NCI-H1092 (cell line): ENCODE measurements around the gene H2AZ2.
A peak's percentile ranks its signal among the peaks of the same experiment; 100 is the strongest.
"Not testable (repeated sequence)": the region's sequence is repeated elsewhere in the genome, so short reads cannot be mapped to it uniquely, and the experiment has no call there.

ENCODE experiments used
- DNase-seq: peaks from one replicate; lab custom pipeline; 2025; lab: John Stamatoyannopoulos, UW

Gene H2AZ2

DNA sequence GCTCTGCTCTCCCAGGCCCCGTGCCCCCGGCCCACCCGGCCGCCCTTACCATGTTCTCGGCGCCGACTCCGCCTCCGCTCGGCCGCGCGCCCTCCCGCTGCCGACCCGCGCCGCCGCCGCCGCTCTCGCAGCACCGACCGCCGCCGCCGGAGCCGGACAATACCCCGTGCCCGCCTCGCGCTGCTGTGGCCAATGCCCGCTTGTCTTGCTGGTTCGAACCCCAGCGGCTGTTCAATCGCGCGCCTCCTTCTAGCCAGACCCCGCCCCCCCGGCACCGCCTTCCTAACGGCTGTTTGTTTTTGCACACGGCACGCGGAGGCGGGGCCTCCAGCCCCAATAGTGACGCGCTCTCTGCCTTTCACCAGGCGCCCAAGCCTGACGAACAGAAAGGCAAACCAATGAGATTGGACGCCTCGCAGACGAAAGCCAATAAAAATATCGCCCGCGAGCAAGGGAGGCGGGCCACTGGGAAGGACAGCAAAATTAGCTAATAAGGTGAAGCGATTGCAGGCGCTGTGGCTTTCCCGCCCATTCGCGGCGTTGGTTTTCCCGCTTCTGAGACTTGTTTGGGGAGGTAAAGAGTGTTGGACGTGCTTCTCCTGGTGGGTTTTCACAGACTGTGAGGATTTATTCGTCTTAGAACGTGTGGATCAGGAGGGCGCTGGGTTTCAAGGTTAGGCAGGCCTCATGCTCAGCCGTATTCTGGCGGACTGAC, at the start of gene H2AZ2:
H2AZ2 (minus strand) TSS at position 168 of the 715 bp plus-strand sequence; CDS start at position 52, 116 bp downstream.
- DNase-seq = peak; percentile 100

DNA sequence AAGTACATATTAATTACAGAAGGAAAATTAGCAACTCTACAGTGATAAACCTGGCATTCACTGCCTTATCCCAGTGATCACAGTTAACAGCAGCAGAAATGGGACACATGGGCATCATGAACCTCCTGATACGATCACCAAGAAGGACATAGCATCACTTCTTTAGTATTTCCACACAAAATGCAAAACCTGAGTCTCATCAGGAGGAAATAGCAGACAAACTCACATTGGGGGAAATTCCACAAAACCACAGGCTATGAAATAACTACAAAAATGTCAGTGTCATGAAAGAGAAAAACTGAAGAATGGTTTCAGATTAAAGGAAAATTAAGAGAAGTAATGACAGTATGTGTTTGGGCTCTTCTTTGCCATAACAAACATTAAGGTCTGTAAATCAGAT, 49.4 kb upstream of the H2AZ2 start:
- DNase-seq = no peak

DNA sequence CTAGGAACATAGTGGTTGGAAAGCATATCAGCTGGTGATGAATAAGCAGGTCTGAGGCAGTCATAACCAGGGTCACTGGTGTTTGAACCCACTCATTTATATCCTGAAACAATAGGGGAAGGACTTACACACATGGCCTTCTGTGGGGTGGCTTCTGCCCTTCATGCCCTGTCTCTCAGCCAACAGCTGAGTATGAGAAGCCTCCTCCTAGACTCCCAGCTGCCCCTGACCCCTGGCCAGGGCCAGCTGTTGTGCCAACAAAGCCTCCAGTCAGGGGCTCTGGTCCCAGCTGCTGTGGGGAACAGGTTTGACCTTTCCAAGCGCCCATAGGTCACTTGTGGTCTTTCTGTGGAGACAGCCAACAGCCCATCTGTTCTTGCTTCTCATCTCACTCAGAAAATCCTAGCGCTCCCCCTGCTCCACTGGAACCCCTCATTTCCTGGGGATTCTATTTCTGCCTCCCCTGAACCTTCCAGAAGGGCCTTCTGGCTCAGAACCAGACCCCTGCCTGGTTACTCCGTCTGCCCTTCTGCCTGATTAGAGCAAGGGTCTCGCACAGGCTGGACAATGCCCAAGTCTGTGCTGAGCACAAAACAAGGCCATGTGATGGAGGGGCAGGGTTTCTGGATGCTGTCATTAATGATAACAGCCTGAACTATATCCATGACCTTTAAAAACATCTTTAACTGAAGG, 47.1 kb upstream of the H2AZ2 start:
- DNase-seq = no peak

DNA sequence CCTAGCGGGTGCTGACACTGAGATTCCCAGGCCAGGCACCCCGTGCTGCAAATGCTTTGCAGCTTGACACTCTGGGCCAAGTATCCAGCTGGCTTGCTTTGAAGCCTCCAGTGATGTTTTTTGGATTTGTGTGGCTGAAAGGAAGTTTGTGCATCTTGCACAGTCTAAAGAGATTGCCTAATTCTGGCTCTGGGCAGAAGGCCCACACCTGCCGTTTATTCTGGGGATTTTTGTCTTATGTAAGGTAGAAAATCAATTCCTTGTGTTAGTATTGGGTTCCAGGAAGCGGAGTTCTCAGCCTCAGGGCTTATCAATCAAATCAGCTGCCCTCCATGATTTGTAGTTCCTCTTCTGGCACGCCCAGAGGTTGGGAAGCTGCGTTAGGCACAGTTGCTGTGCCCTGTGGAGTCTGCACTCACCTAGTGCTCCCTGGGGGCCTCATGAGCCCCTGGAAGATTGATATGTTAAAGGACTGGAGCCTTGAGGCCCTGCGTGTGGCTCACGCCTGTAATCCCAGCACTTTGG, 45.9 kb upstream of the H2AZ2 start:
- no peak for DNase-seq

DNA sequence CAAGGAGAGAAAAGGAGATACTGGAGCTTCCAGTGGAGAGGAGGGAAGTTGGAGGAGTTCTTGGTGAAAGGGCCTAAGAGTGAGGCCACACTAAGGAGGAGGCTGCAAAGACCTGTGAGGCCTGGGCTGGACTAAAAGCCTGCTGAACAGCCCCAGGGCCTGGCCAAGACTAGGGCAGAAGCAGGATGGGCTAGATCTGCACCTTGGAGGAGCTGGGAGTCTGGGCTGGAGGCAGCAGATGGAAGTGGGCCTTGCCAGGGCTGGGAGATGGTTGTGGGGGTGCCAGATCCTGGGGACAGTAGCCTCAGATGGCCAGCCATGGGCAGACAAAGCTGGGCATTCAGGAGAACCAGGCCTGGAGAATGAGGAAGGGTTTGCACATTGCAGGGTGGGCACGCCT, 43.9 kb upstream of the H2AZ2 start:
- no peak for DNase-seq

DNA sequence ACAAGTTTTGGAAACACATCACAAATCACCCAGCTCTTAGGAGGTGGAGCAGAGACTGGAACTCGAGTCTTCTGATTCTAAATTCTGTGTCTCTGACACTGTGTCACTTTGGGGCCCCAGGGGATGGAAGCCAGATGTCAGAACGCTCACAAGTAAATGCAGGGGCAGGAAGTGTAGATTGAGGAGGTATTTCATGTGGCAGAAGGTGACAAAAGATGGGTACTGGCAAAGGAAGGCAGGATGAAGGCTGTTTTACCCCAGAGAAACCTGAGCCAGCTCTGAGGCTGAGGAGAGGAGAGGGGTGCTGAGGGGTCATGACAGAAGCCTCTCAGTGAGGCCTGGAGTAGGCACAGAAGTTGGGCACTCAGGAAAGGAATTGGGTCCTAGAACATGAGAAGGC, 43.5 kb upstream of the H2AZ2 start:
- no peak for DNase-seq

DNA sequence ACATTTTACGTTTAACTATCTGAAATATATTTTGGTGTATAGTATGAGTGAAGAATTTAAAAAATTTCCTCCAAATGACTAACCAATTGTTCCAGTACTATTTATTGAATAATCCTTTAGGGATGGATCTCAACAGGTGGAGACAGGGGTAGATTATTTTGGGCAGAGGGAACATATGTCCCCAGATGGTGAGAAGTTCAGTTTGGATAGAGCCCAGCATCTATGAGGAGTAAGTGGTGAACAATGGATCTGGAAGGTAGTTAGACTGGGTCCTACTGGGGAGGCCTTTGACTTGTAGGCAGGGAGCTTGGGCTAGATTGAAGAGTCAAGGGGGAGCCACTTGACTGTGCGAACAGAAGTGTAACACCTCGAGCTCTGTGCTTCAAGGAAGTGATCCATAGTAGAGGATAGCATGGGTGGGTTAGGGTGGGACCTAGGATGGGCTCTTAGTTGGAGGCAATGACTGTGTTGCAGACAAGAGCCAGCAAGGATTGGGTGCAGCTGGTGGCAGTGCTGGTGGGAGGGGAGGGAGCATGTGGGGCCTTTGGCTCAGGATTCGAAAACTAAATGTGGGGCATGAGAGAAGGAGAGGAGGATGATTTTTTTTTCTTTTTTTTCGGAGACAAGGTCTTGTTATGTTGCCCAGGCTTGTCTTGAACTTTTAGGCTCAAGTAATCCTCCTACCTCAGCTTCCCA, 41.3 kb upstream of the H2AZ2 start:
- no peak for DNase-seq

DNA sequence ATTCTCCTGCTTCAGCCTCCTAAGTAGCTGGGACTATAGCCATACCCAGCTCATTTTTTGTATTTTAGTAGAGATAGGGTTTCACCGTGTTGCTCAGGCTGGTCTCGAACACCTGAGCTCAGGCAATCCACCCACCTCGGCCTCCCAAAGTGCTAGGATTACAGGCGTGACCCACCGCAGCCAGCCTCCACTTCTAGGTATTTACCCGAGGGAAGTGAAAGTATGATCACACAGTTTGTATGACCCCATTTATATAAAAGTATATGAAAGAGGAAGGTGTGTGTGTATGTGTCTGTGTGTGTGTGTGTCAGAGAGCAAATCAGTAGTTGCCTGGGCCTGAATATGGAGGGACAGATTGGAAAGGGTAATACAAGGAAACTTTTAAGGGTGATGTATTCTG, 39.4 kb upstream of the H2AZ2 start:
- no peak for DNase-seq

DNA sequence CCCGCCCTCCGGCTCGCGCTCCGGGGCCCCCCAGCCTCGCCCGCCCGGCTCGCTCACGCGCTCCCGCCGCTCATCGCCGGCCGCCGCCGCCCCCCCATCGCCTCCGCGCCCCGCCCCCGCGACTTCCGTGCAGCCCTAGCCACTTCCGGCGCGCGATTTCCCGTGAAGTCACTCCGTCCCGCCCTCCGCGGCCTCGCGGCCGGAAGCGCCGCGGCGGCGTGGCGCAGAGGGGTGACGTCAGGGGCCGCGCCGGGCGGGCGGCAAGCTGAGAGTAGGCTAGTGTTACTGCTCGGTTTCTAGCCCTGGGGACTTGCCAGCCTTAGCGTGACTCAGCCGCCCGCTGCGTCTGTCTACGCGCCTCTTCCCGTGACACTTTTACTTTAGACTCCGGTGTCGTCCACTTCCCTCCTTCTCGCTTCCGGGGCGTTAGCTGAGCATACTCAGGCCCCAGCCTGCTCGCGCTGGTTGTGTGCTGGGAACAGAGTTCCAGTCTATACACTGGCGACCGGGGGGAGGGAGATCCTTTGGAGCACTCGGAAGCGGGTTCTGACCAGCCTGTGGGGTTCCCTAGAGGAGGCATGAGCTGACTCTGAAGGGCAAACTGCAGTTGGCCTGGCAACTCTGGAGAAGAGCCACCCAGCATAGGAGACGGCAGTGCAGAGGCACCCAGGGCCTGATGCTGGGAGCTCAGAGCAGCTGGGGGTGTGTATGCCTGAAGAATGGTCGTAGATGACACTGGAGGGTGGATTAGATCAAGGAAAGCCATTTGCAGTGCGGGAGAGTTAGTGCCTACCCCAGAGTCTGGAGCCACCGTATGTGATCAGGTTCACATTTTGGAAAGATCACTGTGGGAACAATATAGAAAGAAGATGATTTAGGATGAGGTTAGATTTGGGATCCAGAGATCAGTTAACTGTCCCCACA, 37.8 kb upstream of the H2AZ2 start, which contains the start of gene PURB:
PURB (minus strand) TSS at position 137 of the 924 bp plus-strand sequence. CDS start 182 bp downstream, outside the sequence.
- peak; percentile 91 for DNase-seq

DNA sequence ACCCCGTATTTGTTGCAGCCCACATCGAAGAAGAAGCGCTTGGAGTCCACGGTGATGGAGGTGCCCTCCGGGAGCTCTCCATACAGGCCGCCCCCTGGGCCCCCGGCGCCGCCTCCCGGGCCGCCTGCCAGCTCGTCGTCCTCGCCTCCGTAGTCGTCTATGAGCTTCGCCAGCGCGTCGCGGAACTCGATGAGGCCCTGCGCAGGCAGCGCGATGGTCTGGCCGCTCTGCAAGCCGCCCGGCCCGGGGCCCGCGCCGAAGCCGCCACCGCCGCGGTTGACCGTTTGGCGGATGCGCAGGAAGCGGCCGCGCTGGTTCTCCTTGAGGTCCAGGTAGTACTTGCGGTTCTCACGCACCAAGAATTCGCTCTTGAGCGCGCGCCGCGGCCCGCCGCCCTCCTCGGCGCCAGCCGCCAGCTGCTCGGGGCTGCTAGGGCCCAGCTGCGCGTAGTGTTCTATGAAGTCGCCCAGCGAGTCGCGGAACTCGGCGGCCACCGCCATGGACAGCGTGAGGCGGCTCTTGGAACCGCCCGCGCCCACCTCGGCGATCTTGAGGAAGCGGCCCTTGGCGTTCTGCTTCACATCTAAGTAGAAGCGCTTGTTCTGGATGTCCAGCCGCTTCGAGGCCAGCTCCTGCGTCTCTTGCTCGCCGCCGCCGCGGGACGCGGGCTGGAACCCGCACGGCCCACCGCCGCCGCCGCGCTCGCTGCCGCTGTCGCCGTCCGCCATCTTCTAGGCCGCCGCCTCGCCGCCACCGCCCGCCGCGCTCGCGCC, 36.9 kb upstream of the H2AZ2 start:
- DNase-seq = peak; percentile 52

DNA sequence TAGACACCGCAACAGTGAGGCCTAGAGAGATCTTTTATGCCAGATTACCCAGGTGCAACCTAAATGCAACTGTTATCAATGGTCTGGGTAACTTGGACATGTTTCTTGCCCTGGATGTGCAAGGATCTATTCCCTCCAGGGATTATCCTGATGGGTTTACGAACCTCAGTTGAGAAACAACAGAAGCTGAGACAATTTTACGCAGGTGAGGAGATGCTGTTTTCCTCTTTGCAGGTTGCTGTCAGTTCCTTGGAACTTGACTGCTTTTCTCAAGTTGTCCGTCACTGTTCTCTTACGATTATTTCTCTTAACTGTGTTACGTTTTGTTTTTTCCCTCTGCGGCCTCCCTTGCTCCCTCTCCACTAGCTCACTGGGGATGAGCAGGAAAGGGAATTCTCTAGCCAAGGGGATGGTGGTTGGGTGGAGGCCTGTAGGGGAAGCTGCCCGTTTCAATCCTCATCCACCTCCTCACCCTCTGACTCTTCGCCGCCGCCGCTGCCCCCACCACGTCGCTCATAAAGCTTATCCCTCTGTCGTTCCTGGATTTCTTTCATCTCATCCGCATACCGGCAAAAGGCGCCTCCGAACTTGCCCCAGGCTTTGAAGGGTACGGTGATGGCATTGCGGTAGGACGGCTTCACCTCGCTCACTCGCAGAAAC, 36.2 kb upstream of the H2AZ2 start:
- no peak for DNase-seq

DNA sequence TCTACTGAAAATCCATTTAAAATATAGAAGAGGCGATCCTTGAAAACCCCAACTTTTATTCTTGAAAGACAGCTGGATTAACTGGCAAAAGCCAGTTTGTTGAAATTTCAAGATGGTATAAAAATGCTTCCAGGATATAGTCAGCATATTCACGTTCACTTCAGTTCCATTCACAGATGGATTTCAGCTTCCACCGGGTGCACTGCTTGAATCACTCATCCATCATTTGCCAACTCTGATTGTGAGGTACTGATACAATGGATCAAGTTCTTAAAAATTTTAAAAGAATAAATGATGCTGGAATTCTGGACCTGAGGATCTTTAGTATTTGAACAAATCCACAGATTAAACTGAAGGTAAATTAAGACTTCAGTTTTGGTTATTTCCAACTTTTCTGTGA, 35.0 kb upstream of the H2AZ2 start:
- no peak for DNase-seq

DNA sequence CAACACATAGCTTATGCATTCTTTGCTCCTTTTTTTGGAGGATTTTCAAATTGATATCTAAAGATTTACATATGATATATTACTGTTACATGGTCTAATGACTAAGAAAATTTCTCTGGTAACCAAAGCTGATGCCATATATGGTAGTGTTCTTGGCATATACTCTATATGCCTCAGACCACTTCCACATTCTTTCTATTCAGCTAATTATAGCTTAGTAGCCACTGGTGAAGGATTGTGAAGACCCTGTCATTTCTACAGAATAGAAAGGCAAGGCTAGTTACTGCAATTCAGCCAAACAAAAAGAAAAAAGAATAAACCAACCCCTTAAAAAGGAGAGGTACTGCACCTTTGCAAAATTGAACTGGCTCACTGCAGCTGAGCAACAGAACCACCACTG, 33.7 kb upstream of the H2AZ2 start:
- no peak for DNase-seq

DNA sequence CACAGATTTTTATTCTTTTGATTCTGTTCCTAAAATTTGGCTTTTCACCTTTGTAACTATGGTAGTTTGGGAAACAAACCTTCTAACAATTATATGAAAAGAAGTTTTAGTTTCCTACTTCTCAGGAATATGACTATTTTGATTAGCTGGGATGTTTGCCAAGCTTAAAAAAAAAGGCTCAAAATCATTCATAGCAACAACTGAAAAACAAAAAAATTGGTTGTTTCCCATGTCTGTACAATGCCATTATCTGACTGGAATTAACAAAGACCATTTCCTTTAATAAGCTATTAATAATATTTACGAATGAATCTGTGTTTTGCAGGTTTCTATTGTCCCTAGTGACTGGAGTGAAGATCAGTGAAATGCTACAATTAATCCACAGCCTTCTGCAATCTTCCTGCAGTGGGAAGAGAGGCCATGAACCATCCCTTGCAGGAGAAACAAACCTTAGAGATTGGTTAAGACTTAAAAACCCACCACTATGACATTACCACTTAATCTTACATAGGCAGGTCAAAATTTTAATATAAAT, 33.2 kb upstream of the H2AZ2 start:
- no peak for DNase-seq

DNA sequence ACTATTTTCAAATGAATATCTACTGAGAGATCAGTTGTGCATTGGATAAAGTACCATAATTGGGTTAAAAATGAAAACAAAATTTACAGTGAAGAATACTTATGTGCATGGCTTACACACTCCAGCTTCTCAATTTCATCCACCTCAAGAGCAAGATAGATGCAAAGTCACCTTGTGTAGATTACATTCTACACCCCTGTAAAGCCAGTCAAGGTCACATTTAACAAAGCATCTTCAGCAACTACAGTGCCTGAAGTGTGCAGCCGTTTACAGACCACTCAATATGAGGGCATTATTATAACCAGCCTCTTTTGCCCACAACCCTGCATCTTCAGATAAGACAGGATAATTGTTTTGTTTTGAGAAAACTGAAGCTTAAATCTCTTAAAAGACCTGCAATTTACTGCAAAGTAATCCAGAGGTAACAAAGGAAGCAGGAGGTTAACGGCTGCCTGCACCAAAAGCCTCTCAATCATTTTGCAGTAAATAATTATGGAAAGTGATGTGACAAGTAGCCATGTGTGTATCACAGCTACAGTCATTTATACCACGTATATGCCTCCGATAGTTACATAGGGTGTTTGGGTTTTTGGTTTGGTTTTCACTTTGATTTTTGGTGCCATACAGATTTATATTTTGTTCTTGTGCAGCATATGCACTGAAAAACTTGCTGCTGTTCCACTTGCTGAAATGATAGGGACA, 32.6 kb upstream of the H2AZ2 start:
- no peak for DNase-seq

DNA sequence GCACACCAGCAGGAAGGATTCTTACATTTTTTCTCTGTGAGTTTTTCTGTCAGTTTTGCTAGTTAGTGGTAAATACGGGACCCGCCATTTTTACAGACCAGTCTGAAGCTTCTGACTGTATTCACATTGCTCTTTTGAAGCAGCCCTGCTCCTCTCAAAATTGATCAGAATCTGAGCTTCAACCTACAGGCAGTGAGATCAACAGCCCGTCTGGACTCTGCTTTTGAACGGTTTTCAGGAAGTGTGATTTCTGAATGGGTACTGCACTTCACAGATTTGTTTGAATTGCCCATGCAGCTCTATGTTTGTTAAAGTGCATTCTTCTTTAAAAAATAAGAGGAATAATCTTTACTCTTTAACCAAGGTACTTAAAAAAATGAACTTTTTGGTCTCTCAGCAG, 28.5 kb upstream of the H2AZ2 start:
- DNase-seq = no peak

DNA sequence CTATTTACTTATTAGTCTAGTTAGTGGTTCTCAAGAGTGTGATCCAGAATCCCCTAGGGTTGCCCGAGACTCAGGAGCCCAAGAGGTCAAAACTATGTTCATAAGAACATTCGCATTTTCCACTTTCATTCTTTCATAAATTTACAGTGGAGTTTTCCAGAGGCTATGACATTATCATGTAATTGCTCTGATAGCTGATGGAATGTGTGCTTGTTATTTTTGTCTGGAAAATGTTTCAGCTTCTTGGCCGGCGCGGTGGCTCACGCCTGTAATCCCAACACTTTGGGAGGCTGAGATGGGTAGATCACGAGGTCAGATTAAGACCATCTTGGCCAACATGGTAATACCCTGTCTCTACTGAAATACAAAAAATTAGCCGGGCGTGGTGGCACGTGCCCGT, 27.4 kb upstream of the H2AZ2 start:
- DNase-seq = no peak

DNA sequence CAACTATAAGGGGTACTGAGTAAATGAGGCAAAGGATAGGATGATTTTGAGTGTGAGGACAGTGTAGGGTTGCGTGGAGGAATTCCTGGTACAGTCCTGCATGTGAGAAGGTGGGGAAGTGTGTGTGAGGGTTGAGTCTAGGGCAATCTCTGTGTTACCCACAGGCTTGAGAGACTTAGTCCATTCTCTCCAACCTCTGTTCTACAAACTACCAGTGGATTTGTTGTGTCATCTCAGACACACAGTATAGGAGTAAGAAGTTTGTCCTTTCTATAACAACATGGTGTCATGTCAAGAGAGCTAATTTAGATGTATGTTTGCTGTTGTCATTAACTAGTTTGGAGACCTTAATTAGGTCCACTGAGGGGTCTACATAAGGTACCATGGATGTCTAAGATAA, 24.9 kb upstream of the H2AZ2 start:
- DNase-seq = no peak

DNA sequence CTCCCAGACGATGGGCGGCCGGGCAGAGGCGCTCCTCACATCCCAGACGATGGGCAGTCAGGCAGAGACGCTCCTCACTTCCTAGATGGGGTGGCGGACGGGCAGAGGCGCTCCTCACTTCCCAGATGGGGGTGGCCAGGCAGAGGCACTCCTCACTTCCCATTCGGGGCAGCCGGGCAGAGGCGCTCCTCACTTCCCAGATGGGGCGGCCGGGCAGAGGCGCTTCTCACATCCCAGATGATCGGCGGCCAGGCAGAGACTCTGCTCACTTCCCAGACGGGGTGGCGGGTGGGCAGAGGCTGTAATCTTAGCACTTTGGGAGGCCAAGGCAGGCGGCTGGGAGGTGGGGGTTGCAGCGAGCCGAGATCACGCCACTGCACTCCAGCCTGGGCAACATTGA, 24.0 kb upstream of the H2AZ2 start:
- not testable (repeated sequence) for DNase-seq
